ENCODE results near the gene BTBD16. TPM values are rescaled to one million over a fixed set of nuclear protein-coding genes. Genes with fewer than 3 reads are reported as not detected.

The BTBD16 gene
- total RNA-seq, 5 donors from 2014 or later (not counting 1 experiment from before 2014, with no cell fraction given) = not detected

- CTCF ChIA-PET = interaction anchor here (0.6 to 3.6 kb wide), 18 partner anchors 8 to 405 kb away, joined by 3 to 55 read pairs (median 4); partner anchors contain the start of gene PLEKHA1 (in 1 of the 2)
- Histone ChIP-seq H3K4me3 (ENCODE audit: control insufficient read depth in 1 of 2, extremely low read depth in 1 of 2, low read length in 1 of 2) (no peak overlapping the region), H3K27ac (ENCODE audit: low read length) (no peak overlapping the region), H3K9me3 (no peaks in the 10 kb centered on the region), H3K4me1 (ENCODE audit: control insufficient read depth in 1 of 2, extremely low read depth in 1 of 2, insufficient read depth in 2 of 2, low read length in 2 of 2) (peaks cover 0 to 27% of the 10 kb centered on the region in 2 experiments), H3K36me3 (ENCODE audit: control insufficient read depth in 2 of 2, extremely low read depth in 1 of 2, insufficient read depth in 1 of 2, low read length in 1 of 2) (no peaks in the 10 kb centered on the region), H3K27me3 (replicated peaks in 1 of 2; ENCODE audit: control insufficient read depth in 2 of 2, extremely low read depth in 1 of 2, insufficient read depth in 2 of 2, low read length in 1 of 2) (peaks cover 0 to 19% of the 10 kb centered on the region in 2 experiments)
- POLR2A ChIA-PET = no interaction called here
- Mint-ChIP-seq H3K27me3 (peaks cover 0 to 4% of the 10 kb centered on the region in 2 donors), H3K4me1 (peaks cover 12 to 17% (median 14%) of the 10 kb centered on the region in 3 donors), H3K4me3 (peak overlapping the region in 1 of 3 donors; percentile 31), H3K36me3 (no peaks in the 10 kb centered on the region), H3K27ac (no peak overlapping the region), H3K9me3 (no peaks in the 10 kb centered on the region)
- ATAC-seq (replicated peaks in 1 of 4) (peak; percentile 81 to 84 (median 83)), DNase-seq (peak; percentile 32 to 83 (median 58))
- 44% methylated on average over 11 of the region's 15 CpGs for WGBS (ENCODE audit: insufficient coverage)
Measured at GRCh38 chr10:122298598-122299301, 27.7 kb downstream of the BTBD16 start.

GRCh38 chr10:122299423-122300075, 28.5 kb downstream of the BTBD16 start:
- H3K27me3 Mint-ChIP-seq = peaks cover 0 to 4% of the 10 kb centered on the region in 2 donors
- no peaks in the 10 kb centered on the region for H3K36me3 Mint-ChIP-seq
- no peak overlapping the region for H3K4me3 Mint-ChIP-seq
- H3K4me1 Mint-ChIP-seq = peaks cover 12 to 15% (median 14%) of the 10 kb centered on the region in 3 donors
- no peak overlapping the region for H3K27ac Mint-ChIP-seq
- Histone ChIP-seq H3K27ac (ENCODE audit: low read length) (no peak overlapping the region), H3K4me1 (ENCODE audit: control insufficient read depth in 1 of 2, extremely low read depth in 1 of 2, insufficient read depth in 2 of 2, low read length in 2 of 2) (peaks cover 0 to 19% of the 10 kb centered on the region in 2 experiments), H3K27me3 (replicated peaks in 1 of 2; ENCODE audit: control insufficient read depth in 2 of 2, extremely low read depth in 1 of 2, insufficient read depth in 2 of 2, low read length in 1 of 2) (peaks cover 0 to 19% of the 10 kb centered on the region in 2 experiments), H3K36me3 (ENCODE audit: control insufficient read depth in 2 of 2, extremely low read depth in 1 of 2, insufficient read depth in 1 of 2, low read length in 1 of 2) (no peaks in the 10 kb centered on the region), H3K4me3 (ENCODE audit: control insufficient read depth in 1 of 2, extremely low read depth in 1 of 2, low read length in 1 of 2) (no peak overlapping the region), H3K9me3 (no peaks in the 10 kb centered on the region)
- no peaks in the 10 kb centered on the region for H3K9me3 Mint-ChIP-seq
- WGBS (ENCODE audit: insufficient coverage) = 87% methylated on average over 13 of the region's 14 CpGs
- DNase-seq (no peak), ATAC-seq (replicated peaks in 1 of 4) (no peak)
- ChIA-PET POLR2A (no interaction called here), CTCF (interaction anchor here (0.5 to 3.6 kb wide), 19 partner anchors 8 to 629 kb away, joined by 3 to 55 read pairs (median 4); partner anchors contain the start of gene PLEKHA1 (in 1 of the 2))

- 35% methylated on average over 7 of the region's 12 CpGs for WGBS (ENCODE audit: insufficient coverage)
- CTCF ChIA-PET = interaction anchor here (1.4 to 2.3 kb wide), 3 partner anchors 133 to 264 kb away, joined by 4 to 13 read pairs (median 7); no protein-coding TSS in a partner anchor
- DNase-seq = peak in 1 of 35 experiments; percentile 31
Measured at GRCh38 chr10:122301055-122301810, 30.1 kb downstream of the BTBD16 start.

GRCh38 chr10:122301811-122302115, 30.7 kb downstream of the BTBD16 start:
- no peak overlapping the region for H3K27ac Mint-ChIP-seq
- Histone ChIP-seq H3K27me3 (replicated peaks in 1 of 2; ENCODE audit: control insufficient read depth in 2 of 2, extremely low read depth in 1 of 2, insufficient read depth in 2 of 2, low read length in 1 of 2) (peaks cover 0 to 19% of the 10 kb centered on the region in 2 experiments), H3K4me1 (ENCODE audit: control insufficient read depth in 1 of 2, extremely low read depth in 1 of 2, insufficient read depth in 2 of 2, low read length in 2 of 2) (peaks cover 0 to 8% of the 10 kb centered on the region in 2 experiments), H3K9me3 (no peaks in the 10 kb centered on the region), H3K36me3 (ENCODE audit: control insufficient read depth in 2 of 2, extremely low read depth in 1 of 2, insufficient read depth in 1 of 2, low read length in 1 of 2) (no peaks in the 10 kb centered on the region), H3K4me3 (ENCODE audit: control insufficient read depth in 1 of 2, extremely low read depth in 1 of 2, low read length in 1 of 2) (no peak overlapping the region), H3K27ac (ENCODE audit: low read length) (no peak overlapping the region)
- no peaks in the 10 kb centered on the region for H3K36me3 Mint-ChIP-seq
- H3K27me3 Mint-ChIP-seq = peaks cover 0 to 4% of the 10 kb centered on the region in 2 donors
- ChIA-PET POLR2A (no interaction called here), CTCF (interaction anchor here (1.1 to 2.3 kb wide), 4 partner anchors 8 to 264 kb away, joined by 3 to 13 read pairs (median 6); no protein-coding TSS in a partner anchor)
- H3K4me1 Mint-ChIP-seq = peaks cover 4 to 7% (median 7%) of the 10 kb centered on the region in 3 donors
- 80% methylated on average over 6 of the region's 7 CpGs for WGBS (ENCODE audit: insufficient coverage)
- H3K9me3 Mint-ChIP-seq = peaks cover 4 to 8% (median 8%) of the 10 kb centered on the region in 3 donors
- DNase-seq (no peak), ATAC-seq (replicated peaks in 1 of 4) (no peak)
- H3K4me3 Mint-ChIP-seq = no peak overlapping the region

More at GRCh38 chr10:122301055-122301810, 30.1 kb downstream of the BTBD16 start:
- Histone ChIP-seq H3K4me3 (ENCODE audit: control insufficient read depth in 1 of 2, extremely low read depth in 1 of 2, low read length in 1 of 2) (no peak overlapping the region), H3K27ac (ENCODE audit: low read length) (no peak overlapping the region), H3K4me1 (ENCODE audit: control insufficient read depth in 1 of 2, extremely low read depth in 1 of 2, insufficient read depth in 2 of 2, low read length in 2 of 2) (peaks cover 0 to 8% of the 10 kb centered on the region in 2 experiments), H3K9me3 (no peaks in the 10 kb centered on the region), H3K36me3 (ENCODE audit: control insufficient read depth in 2 of 2, extremely low read depth in 1 of 2, insufficient read depth in 1 of 2, low read length in 1 of 2) (no peaks in the 10 kb centered on the region), H3K27me3 (replicated peaks in 1 of 2; ENCODE audit: control insufficient read depth in 2 of 2, extremely low read depth in 1 of 2, insufficient read depth in 2 of 2, low read length in 1 of 2) (peaks cover 0 to 19% of the 10 kb centered on the region in 2 experiments)
- H3K4me3 Mint-ChIP-seq = no peak overlapping the region
- POLR2A ChIA-PET = no interaction called here
- H3K27me3 Mint-ChIP-seq = peaks cover 0 to 4% of the 10 kb centered on the region in 2 donors
- H3K27ac Mint-ChIP-seq = no peak overlapping the region
- peaks cover 4 to 7% (median 7%) of the 10 kb centered on the region in 3 donors for H3K4me1 Mint-ChIP-seq
- ATAC-seq (replicated peaks in 1 of 4) = peak in 1 of 4 experiments; percentile 47
- no peaks in the 10 kb centered on the region for H3K36me3 Mint-ChIP-seq
- peaks cover 4 to 8% (median 8%) of the 10 kb centered on the region in 3 donors for H3K9me3 Mint-ChIP-seq

- Mint-ChIP-seq H3K27me3 (peaks cover 0 to 4% of the 10 kb centered on the region in 2 donors), H3K36me3 (no peaks in the 10 kb centered on the region), H3K27ac (no peak overlapping the region), H3K4me3 (no peak overlapping the region), H3K4me1 (peaks cover 4 to 7% (median 7%) of the 10 kb centered on the region in 3 donors), H3K9me3 (peaks cover 4 to 8% (median 8%) of the 10 kb centered on the region in 3 donors)
- Histone ChIP-seq H3K27ac (ENCODE audit: low read length) (no peak overlapping the region), H3K4me3 (ENCODE audit: control insufficient read depth in 1 of 2, extremely low read depth in 1 of 2, low read length in 1 of 2) (no peak overlapping the region), H3K27me3 (replicated peaks in 1 of 2; ENCODE audit: control insufficient read depth in 2 of 2, extremely low read depth in 1 of 2, insufficient read depth in 2 of 2, low read length in 1 of 2) (peaks cover 0 to 19% of the 10 kb centered on the region in 2 experiments), H3K4me1 (ENCODE audit: control insufficient read depth in 1 of 2, extremely low read depth in 1 of 2, insufficient read depth in 2 of 2, low read length in 2 of 2) (peaks cover 0 to 8% of the 10 kb centered on the region in 2 experiments), H3K36me3 (ENCODE audit: control insufficient read depth in 2 of 2, extremely low read depth in 1 of 2, insufficient read depth in 1 of 2, low read length in 1 of 2) (no peaks in the 10 kb centered on the region), H3K9me3 (no peaks in the 10 kb centered on the region)
- CTCF ChIA-PET = interaction anchor here (0.6 to 2.3 kb wide), 5 partner anchors 9 to 263 kb away, joined by 3 to 13 read pairs (median 4); no protein-coding TSS in a partner anchor
- 94% methylated on average over 4 of the region's 4 CpGs for WGBS (ENCODE audit: insufficient coverage)
- no peak for DNase-seq
- POLR2A ChIA-PET = no interaction called here
- ATAC-seq (replicated peaks in 1 of 4) = no peak
Measured at GRCh38 chr10:122302315-122302714, 31.2 kb downstream of the BTBD16 start.

Measured in T-cell (primary cell).